DOHH2 (cell line): ENCODE measurements around the gene TMEM151A.

Source experiments
- EZH2phosphoT487 ChIP-seq: fragments of 200-600 bp; sonication (generic); IDR thresholded peaks from 2 replicates; pipeline ENCODE4 v1.6.1; 2017; ENCODE audit warnings: borderline replicate concordance, mild to moderate bottlenecking, antibody characterized with exemption, low read length, moderate library complexity, mixed read lengths
- TF ChIP-seq, protein P1 (sequence below): fragments of 200-600 bp; sonication (generic); IDR thresholded peaks from one replicate; pipeline ENCODE4 v1.5.1; 2014; ENCODE audit warnings: antibody characterized with exemption, mild to moderate bottlenecking, low read depth, low read length; ENCODE audit not compliant: poor library complexity, severe bottlenecking

DNA sequence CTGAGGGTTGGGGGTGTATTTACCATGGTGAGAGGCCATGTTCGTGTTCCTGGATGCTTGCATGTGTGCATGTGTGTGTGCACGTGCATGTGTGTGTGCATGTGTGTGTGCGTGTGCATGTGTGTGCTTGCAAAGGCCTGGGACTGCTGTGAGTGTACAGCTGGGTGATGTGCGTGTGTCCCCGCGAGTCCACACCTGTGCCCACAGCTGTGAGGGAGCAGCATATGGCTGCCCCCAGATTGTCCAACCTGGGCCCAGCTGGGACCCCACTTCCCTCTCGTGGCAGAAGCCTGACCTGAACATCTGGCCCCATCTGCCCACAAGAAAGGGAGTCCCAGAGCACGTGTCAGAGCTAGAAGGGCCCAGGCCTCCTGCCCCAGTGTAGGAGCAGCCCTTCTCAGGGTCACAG, 33.6 kb downstream of the TMEM151A start:
- TF ChIP-seq, protein P1, sequence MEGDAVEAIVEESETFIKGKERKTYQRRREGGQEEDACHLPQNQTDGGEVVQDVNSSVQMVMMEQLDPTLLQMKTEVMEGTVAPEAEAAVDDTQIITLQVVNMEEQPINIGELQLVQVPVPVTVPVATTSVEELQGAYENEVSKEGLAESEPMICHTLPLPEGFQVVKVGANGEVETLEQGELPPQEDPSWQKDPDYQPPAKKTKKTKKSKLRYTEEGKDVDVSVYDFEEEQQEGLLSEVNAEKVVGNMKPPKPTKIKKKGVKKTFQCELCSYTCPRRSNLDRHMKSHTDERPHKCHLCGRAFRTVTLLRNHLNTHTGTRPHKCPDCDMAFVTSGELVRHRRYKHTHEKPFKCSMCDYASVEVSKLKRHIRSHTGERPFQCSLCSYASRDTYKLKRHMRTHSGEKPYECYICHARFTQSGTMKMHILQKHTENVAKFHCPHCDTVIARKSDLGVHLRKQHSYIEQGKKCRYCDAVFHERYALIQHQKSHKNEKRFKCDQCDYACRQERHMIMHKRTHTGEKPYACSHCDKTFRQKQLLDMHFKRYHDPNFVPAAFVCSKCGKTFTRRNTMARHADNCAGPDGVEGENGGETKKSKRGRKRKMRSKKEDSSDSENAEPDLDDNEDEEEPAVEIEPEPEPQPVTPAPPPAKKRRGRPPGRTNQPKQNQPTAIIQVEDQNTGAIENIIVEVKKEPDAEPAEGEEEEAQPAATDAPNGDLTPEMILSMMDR, result no peak
- TF ChIP-seq EZH2phosphoT487, result no peak
